ENCODE measurements around the gene PTGFRN. TPM values are rescaled to one million over a fixed set of nuclear protein-coding genes. Genes with fewer than 3 reads are reported as not detected.

Gene PTGFRN
- total and polyA plus RNA-seq, 9 of the 15 experiments (the other 6 are each of a cell fraction or from before 2014, with no cell fraction given) = 17.3 to 33.1 (median 25.7) TPM

- TF ChIP-seq HNRNPL (IDR thresholded peaks at IDR 0.05; ENCODE audit: low read depth, low read length) (no peak), ILF3 (IDR thresholded peaks at IDR 0.05; ENCODE audit: borderline replicate concordance) (no peak), ZNF316 (IDR thresholded peaks at IDR 0.05) (peak; percentile 61; the same call in 1 of the 2 replicates), CHD1 (IDR thresholded peaks at IDR 0.05; ENCODE audit: low read length) (no peak), ZNF589 (CRISPR knock-in tag; IDR thresholded peaks at IDR 0.05; ENCODE audit: low read depth) (0 out of 2 replicates have a peak, but pooled peaks have one; percentile 47), ATF3 (IDR thresholded peaks at IDR 0.05) (peak; percentile 37), ATF3 (CRISPR knock-in tag; conservative IDR thresholded peaks at IDR 0.05) (no peak), RCOR1 (IDR thresholded peaks at IDR 0.05; ENCODE audit: borderline replicate concordance in 1 of 2, low read depth in 2 of 2, low read length in 2 of 2) (0 out of 4 replicates have a peak, but pooled peaks of 1 of the 2 experiments have one; percentile 15), HDGF (IDR thresholded peaks at IDR 0.05) (peak; percentile 80; the same call in 1 of the 2 replicates), CBFA2T2 (conservative IDR thresholded peaks at IDR 0.05) (0 out of 2 replicates have a peak, but pooled peaks have one; percentile 1), GTF2E2 (tag; IDR thresholded peaks at IDR 0.05) (no peak; the same call in 1 of the 2 replicates), TCF15 (CRISPR knock-in tag; IDR thresholded peaks at IDR 0.05) (no peak), CTBP1 (IDR thresholded peaks at IDR 0.05; ENCODE audit: borderline replicate concordance) (0 out of 2 replicates have a peak, but pooled peaks have one; percentile 10), VEZF1 (CRISPR knock-in tag; IDR thresholded peaks at IDR 0.05) (peak; percentile 67), NRF1 (conservative IDR thresholded peaks at IDR 0.05 in 1 of 2, IDR thresholded peaks at IDR 0.05 in 1 of 2) (peak in 1 of 2 experiments; percentile 12; a peak in 1 of 4 replicates), CCNT2 (IDR thresholded peaks at IDR 0.05; ENCODE audit: borderline replicate concordance, extremely low read depth, insufficient read length, low read depth, low read length) (peak; percentile 35), ZNF12 (CRISPR knock-in tag; IDR thresholded peaks at IDR 0.05) (no peak)
- TF ChIP-seq, protein P1, sequence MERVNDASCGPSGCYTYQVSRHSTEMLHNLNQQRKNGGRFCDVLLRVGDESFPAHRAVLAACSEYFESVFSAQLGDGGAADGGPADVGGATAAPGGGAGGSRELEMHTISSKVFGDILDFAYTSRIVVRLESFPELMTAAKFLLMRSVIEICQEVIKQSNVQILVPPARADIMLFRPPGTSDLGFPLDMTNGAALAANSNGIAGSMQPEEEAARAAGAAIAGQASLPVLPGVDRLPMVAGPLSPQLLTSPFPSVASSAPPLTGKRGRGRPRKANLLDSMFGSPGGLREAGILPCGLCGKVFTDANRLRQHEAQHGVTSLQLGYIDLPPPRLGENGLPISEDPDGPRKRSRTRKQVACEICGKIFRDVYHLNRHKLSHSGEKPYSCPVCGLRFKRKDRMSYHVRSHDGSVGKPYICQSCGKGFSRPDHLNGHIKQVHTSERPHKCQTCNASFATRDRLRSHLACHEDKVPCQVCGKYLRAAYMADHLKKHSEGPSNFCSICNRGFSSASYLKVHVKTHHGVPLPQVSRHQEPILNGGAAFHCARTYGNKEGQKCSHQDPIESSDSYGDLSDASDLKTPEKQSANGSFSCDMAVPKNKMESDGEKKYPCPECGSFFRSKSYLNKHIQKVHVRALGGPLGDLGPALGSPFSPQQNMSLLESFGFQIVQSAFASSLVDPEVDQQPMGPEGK (CRISPR knock-in tag; IDR thresholded peaks at IDR 0.05; ENCODE audit: borderline replicate concordance) = no peak
- TF ChIP-seq, protein P2, sequence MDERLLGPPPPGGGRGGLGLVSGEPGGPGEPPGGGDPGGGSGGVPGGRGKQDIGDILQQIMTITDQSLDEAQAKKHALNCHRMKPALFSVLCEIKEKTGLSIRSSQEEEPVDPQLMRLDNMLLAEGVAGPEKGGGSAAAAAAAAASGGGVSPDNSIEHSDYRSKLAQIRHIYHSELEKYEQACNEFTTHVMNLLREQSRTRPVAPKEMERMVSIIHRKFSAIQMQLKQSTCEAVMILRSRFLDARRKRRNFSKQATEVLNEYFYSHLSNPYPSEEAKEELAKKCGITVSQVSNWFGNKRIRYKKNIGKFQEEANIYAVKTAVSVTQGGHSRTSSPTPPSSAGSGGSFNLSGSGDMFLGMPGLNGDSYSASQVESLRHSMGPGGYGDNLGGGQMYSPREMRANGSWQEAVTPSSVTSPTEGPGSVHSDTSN (CRISPR knock-in tag; IDR thresholded peaks at IDR 0.05; ENCODE audit: low read depth) = no peak
- TF ChIP-seq, protein P2 (tag; conservative IDR thresholded peaks at IDR 0.05; ENCODE audit: low read depth) = 0 out of 2 replicates have a peak, but pooled peaks have one; percentile 20
These were observed 30.8 kb upstream of the PTGFRN start (continued) for GRCh38 chr1:116878804-116879477.
